ENCODE data around the gene SLMAP.

Gene SLMAP

GRCh38 chr3:57889807-57890206 is 133.7 kb downstream of the SLMAP start:
- DNase-seq (ENCODE audit: low read depth in 1 of 2, low spot score in 1 of 2), result no peak

GRCh38 chr3:57890874-57891273 is 134.8 kb downstream of the SLMAP start:
- DNase-seq (ENCODE audit: low read depth in 1 of 2, low spot score in 1 of 2), result no peak

- no peak for DNase-seq (ENCODE audit: low read depth in 1 of 2, low spot score in 1 of 2)
Measured at GRCh38 chr3:57892423-57892822, 136.3 kb downstream of the SLMAP start.

- no peak for DNase-seq (ENCODE audit: low read depth in 1 of 2, low spot score in 1 of 2)
Measured at GRCh38 chr3:57893156-57893555, 137.0 kb downstream of the SLMAP start.

GRCh38 chr3:57893668-57894067 is 137.6 kb downstream of the SLMAP start:
- DNase-seq (ENCODE audit: low read depth in 1 of 2, low spot score in 1 of 2), result no peak

GRCh38 chr3:57896031-57896430 is 139.9 kb downstream of the SLMAP start:
- no peak for DNase-seq (ENCODE audit: low read depth in 1 of 2, low spot score in 1 of 2)

GRCh38 chr3:57896691-57897090 is 140.6 kb downstream of the SLMAP start:
- no peak for DNase-seq (ENCODE audit: low read depth in 1 of 2, low spot score in 1 of 2)

- no peak for DNase-seq (ENCODE audit: low read depth in 1 of 2, low spot score in 1 of 2)
Measured at GRCh38 chr3:57900786-57901185, 144.7 kb downstream of the SLMAP start.

- DNase-seq (ENCODE audit: low read depth in 1 of 2, low spot score in 1 of 2), result no peak
Measured at GRCh38 chr3:57903124-57903890, 147.2 kb downstream of the SLMAP start.

GRCh38 chr3:57910990-57911389 is 154.9 kb downstream of the SLMAP start:
- DNase-seq (ENCODE audit: low read depth in 1 of 2, low spot score in 1 of 2), result no peak

- no peak for DNase-seq (ENCODE audit: low read depth in 1 of 2, low spot score in 1 of 2)
Measured at GRCh38 chr3:57911593-57911992, 155.5 kb downstream of the SLMAP start.

GRCh38 chr3:57917601-57918000 is 161.5 kb downstream of the SLMAP start:
- DNase-seq (ENCODE audit: low read depth in 1 of 2, low spot score in 1 of 2), result no peak

- DNase-seq (ENCODE audit: low read depth in 1 of 2, low spot score in 1 of 2), result no peak
Measured at GRCh38 chr3:57918123-57918837, 162.2 kb downstream of the SLMAP start.

GRCh38 chr3:57919987-57920386 is 163.9 kb downstream of the SLMAP start:
- DNase-seq (ENCODE audit: low read depth in 1 of 2, low spot score in 1 of 2), result no peak

GRCh38 chr3:57923101-57923500 is 167.0 kb downstream of the SLMAP start:
- DNase-seq (ENCODE audit: low read depth in 1 of 2, low spot score in 1 of 2), result no peak

GRCh38 chr3:57923752-57924151 is 167.6 kb downstream of the SLMAP start:
- DNase-seq (ENCODE audit: low read depth in 1 of 2, low spot score in 1 of 2), result no peak

GRCh38 chr3:57927166-57927565 is 171.1 kb downstream of the SLMAP start:
- DNase-seq (ENCODE audit: low read depth in 1 of 2, low spot score in 1 of 2), result no peak

- no peak for DNase-seq (ENCODE audit: low read depth in 1 of 2, low spot score in 1 of 2)
Measured at GRCh38 chr3:57927916-57928315, 171.8 kb downstream of the SLMAP start.

GRCh38 chr3:57928511-57928910 is 172.4 kb downstream of the SLMAP start:
- no peak for DNase-seq (ENCODE audit: low read depth in 1 of 2, low spot score in 1 of 2)

- no peak for DNase-seq (ENCODE audit: low read depth in 1 of 2, low spot score in 1 of 2)
Measured at GRCh38 chr3:57929988-57930387, 173.9 kb downstream of the SLMAP start.

GRCh38 chr3:57933602-57934001 is 177.5 kb downstream of the SLMAP start:
- DNase-seq (ENCODE audit: low read depth in 1 of 2, low spot score in 1 of 2), result no peak

GRCh38 chr3:57934373-57934772 is 178.3 kb downstream of the SLMAP start:
- no peak for DNase-seq (ENCODE audit: low read depth in 1 of 2, low spot score in 1 of 2)

- no peak for DNase-seq (ENCODE audit: low read depth in 1 of 2, low spot score in 1 of 2)
Measured at GRCh38 chr3:57935539-57935938, 179.4 kb downstream of the SLMAP start.
